GM12873 (cell line): ENCODE data around the gene DENND4B.
A peak's percentile ranks its signal among the peaks of the same experiment; 100 is the strongest.

Experiments
- CTCF ChIP-seq: IDR thresholded peaks from 2 replicates; pipeline ENCODE4 v1.5.1; 2012; ENCODE audit warnings: low read depth, mild to moderate bottlenecking, moderate library complexity, low read length, control low read depth; ENCODE audit not compliant: insufficient read depth; ENCODE audit errors: missing control alignments

The DENND4B gene

GRCh38 chr1:153936011-153936802 lies 10.3 kb downstream of the DENND4B start:
- no peak for TF ChIP-seq CTCF

GRCh38 chr1:153934746-153935145 lies 11.8 kb downstream of the DENND4B start:
- no peak for TF ChIP-seq CTCF

- no peak for TF ChIP-seq CTCF
Observed at GRCh38 chr1:153933955-153934354, 12.6 kb downstream of the DENND4B start.

- TF ChIP-seq CTCF, result no peak
Observed at GRCh38 chr1:153933430-153933829, 13.1 kb downstream of the DENND4B start.

GRCh38 chr1:153932156-153933131 lies 14.1 kb downstream of the DENND4B start:
- TF ChIP-seq CTCF, result no peak

GRCh38 chr1:153929981-153930948 lies 16.3 kb downstream of the DENND4B start:
- peak; percentile 4 for TF ChIP-seq CTCF
